Measurements from ENCODE around the gene GDI1.
A peak's percentile ranks its signal among the peaks of the same experiment; 100 is the strongest.

GDI1 gene

GRCh38 chrX:154408659-154409221 is 28.2 kb upstream of the GDI1 start:
- DNase-seq (ENCODE audit: low spot score): no peak

GRCh38 chrX:154409222-154409871 is 27.6 kb upstream of the GDI1 start, which contains the start of gene DNASE1L1:
TSS of gene DNASE1L1 (minus strand) at chrX:154409254. CDS start at chrX:154405568, 3,686 bp downstream.
- peak; percentile 48 for DNase-seq (ENCODE audit: low spot score)

GRCh38 chrX:154411981-154412340 is 25.0 kb upstream of the GDI1 start:
- peak; percentile 64 for DNase-seq (ENCODE audit: low spot score)

GRCh38 chrX:154412468-154412867 is 24.5 kb upstream of the GDI1 start:
- DNase-seq (ENCODE audit: low spot score): no peak

- DNase-seq (ENCODE audit: low spot score): no peak
Observed at GRCh38 chrX:154413142-154413541, 23.8 kb upstream of the GDI1 start.

GRCh38 chrX:154417157-154417556 is 19.8 kb upstream of the GDI1 start:
- no peak for DNase-seq (ENCODE audit: low spot score)

GRCh38 chrX:154419189-154419588 is 17.8 kb upstream of the GDI1 start:
- DNase-seq (ENCODE audit: low spot score): no peak

GRCh38 chrX:154419688-154420401 is 17.1 kb upstream of the GDI1 start:
- no peak for DNase-seq (ENCODE audit: low spot score)

GRCh38 chrX:154420402-154420756 is 16.6 kb upstream of the GDI1 start:
- DNase-seq (ENCODE audit: low spot score): no peak

- no peak for DNase-seq (ENCODE audit: low spot score)
Observed at GRCh38 chrX:154426916-154427770, 9.8 kb upstream of the GDI1 start.

- DNase-seq (ENCODE audit: low spot score): peak; percentile 94
Observed at GRCh38 chrX:154428176-154429171, 8.5 kb upstream of the GDI1 start, which contains the start of gene ATP6AP1. TSS of gene ATP6AP1 (plus strand) at chrX:154428677. CDS start at chrX:154428693, 16 bp downstream.

- no peak for DNase-seq (ENCODE audit: low spot score)
Observed at GRCh38 chrX:154429711-154430110, 7.2 kb upstream of the GDI1 start.

- no peak for DNase-seq (ENCODE audit: low spot score)
Observed at GRCh38 chrX:154430479-154430878, 6.5 kb upstream of the GDI1 start.

GRCh38 chrX:154430916-154431315 is 6.0 kb upstream of the GDI1 start:
- no peak for DNase-seq (ENCODE audit: low spot score)

- DNase-seq (ENCODE audit: low spot score): peak; percentile 30
Observed at GRCh38 chrX:154431341-154431740, 5.6 kb upstream of the GDI1 start.

- DNase-seq (ENCODE audit: low spot score): no peak
Observed at GRCh38 chrX:154432210-154432609, 4.7 kb upstream of the GDI1 start.

- no peak for DNase-seq (ENCODE audit: low spot score)
Observed at GRCh38 chrX:154433605-154434004, 3.3 kb upstream of the GDI1 start.

- no peak for DNase-seq (ENCODE audit: low spot score)
Observed at GRCh38 chrX:154434394-154435168, 2.4 kb upstream of the GDI1 start.

GRCh38 chrX:154435171-154435733 is 1.7 kb upstream of the GDI1 start:
- DNase-seq (ENCODE audit: low spot score): no peak

GRCh38 chrX:154436374-154436982 is 476 bp upstream of the GDI1 start:
- peak; percentile 42 for DNase-seq (ENCODE audit: low spot score)
